Osteocyte (in vitro differentiated cells): ENCODE results near the gene ZNF485. TPM values are rescaled to one million over a fixed set of nuclear protein-coding genes. Genes with fewer than 3 reads are reported as not detected.
"Not testable (repeated sequence)": the region's sequence is repeated elsewhere in the genome, so short reads cannot be mapped to it uniquely, and the experiment has no call there.

ENCODE experiments used
- DNase-seq: peaks from one replicate; pipeline ENCODE4 v3.0.0; 2021; ENCODE audit warnings: mixed read lengths; ENCODE audit not compliant: unreplicated experiment; ENCODE audit errors: extremely low spot score
- H3K27ac Mint-ChIP-seq: one replicate; pipeline ENCODE4 v1.8.0; 2021; ENCODE audit warnings: mild to moderate bottlenecking, mixed read lengths; ENCODE audit not compliant: unreplicated experiment
- H3K27me3 Mint-ChIP-seq: one replicate; pipeline ENCODE4 v1.8.0; 2021; ENCODE audit warnings: mixed read lengths; ENCODE audit not compliant: unreplicated experiment
- H3K36me3 Mint-ChIP-seq: one replicate; pipeline ENCODE4 v1.8.0; 2021; ENCODE audit warnings: mixed read lengths; ENCODE audit not compliant: unreplicated experiment
- H3K4me1 Mint-ChIP-seq: one replicate; pipeline ENCODE4 v1.8.0; 2021; ENCODE audit warnings: mixed read lengths; ENCODE audit not compliant: unreplicated experiment
- H3K4me3 Mint-ChIP-seq: one replicate; pipeline ENCODE4 v1.8.0; 2021; ENCODE audit warnings: mild to moderate bottlenecking, moderate library complexity, mixed read lengths; ENCODE audit not compliant: unreplicated experiment
- H3K9me3 Mint-ChIP-seq: one replicate; pipeline ENCODE4 v1.8.0; 2021; ENCODE audit warnings: mixed read lengths; ENCODE audit not compliant: unreplicated experiment
- total RNA-seq: library from RNA; stranded (reverse); gene quantifications from 2 replicates; pipeline ENCODE4 v1.2.1, GENCODE V29; 2021
- TF ChIP-seq, protein P1 (sequence below): fragments of 200-600 bp; sonication (generic); IDR thresholded peaks from 2 replicates; pipeline ENCODE4 v1.5.0; 2021; ENCODE audit warnings: antibody characterized with exemption, mild to moderate bottlenecking, moderate library complexity

The ZNF485 gene
- total RNA-seq, 1 donor from 2014 or later, result 2.4 TPM

DNA sequence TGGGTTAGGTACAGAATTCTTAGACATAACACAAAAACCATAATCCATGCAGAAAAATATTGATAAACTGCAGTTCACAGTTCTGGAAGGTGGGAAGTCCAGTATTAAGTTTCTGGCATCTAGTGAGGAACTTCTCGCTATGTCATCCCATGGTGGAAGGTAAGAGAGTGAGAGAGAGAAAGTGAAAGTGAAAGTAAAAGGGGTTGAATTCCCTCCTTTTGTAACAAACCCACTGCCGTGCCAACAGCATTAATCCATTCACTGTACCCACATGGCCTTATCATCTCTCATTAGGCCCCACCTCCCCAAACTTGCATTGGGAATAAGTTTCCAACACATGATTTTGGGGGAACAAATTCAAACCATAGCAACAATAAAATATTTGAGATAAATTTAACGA, 17.1 kb downstream of the ZNF485 start:
- no peak overlapping the region for H3K27ac Mint-ChIP-seq
- H3K4me1 Mint-ChIP-seq, result peaks cover 7% of the 10 kb centered on the region
- H3K9me3 Mint-ChIP-seq, result peaks cover 5% of the 10 kb centered on the region
- H3K27me3 Mint-ChIP-seq, result no peaks in the 10 kb centered on the region
- peaks cover 4% of the 10 kb centered on the region for H3K36me3 Mint-ChIP-seq
- peak overlapping the region; percentile 48 for H3K4me3 Mint-ChIP-seq
- TF ChIP-seq, protein P1, sequence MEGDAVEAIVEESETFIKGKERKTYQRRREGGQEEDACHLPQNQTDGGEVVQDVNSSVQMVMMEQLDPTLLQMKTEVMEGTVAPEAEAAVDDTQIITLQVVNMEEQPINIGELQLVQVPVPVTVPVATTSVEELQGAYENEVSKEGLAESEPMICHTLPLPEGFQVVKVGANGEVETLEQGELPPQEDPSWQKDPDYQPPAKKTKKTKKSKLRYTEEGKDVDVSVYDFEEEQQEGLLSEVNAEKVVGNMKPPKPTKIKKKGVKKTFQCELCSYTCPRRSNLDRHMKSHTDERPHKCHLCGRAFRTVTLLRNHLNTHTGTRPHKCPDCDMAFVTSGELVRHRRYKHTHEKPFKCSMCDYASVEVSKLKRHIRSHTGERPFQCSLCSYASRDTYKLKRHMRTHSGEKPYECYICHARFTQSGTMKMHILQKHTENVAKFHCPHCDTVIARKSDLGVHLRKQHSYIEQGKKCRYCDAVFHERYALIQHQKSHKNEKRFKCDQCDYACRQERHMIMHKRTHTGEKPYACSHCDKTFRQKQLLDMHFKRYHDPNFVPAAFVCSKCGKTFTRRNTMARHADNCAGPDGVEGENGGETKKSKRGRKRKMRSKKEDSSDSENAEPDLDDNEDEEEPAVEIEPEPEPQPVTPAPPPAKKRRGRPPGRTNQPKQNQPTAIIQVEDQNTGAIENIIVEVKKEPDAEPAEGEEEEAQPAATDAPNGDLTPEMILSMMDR, result no peak
- no peak for DNase-seq

DNA sequence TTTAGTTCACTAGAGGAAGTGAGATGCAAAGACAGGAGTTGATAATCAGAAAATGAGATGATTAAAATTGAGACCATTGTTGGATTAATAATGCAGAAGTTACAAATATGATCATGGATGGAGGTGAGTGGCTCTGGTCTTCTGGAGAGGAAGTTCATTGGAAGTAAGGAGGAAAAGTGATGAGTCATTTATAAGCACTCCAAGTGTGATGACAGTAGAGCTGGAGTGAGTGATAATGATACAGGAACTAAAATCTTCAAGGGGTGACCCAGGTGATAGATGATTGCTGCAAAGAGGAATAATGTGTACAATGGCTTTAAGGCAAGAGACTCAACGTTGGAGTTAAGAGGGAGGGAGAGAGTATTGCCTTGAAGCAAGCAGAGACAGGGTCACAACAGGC, 21.7 kb downstream of the ZNF485 start:
- H3K4me1 Mint-ChIP-seq, result peaks cover 4% of the 10 kb centered on the region
- H3K27me3 Mint-ChIP-seq, result no peaks in the 10 kb centered on the region
- TF ChIP-seq, protein P1, result no peak
- H3K4me3 Mint-ChIP-seq, result no peak overlapping the region
- DNase-seq, result no peak
- H3K27ac Mint-ChIP-seq, result no peak overlapping the region
- peaks cover 5% of the 10 kb centered on the region for H3K9me3 Mint-ChIP-seq
- no peaks in the 10 kb centered on the region for H3K36me3 Mint-ChIP-seq

DNA sequence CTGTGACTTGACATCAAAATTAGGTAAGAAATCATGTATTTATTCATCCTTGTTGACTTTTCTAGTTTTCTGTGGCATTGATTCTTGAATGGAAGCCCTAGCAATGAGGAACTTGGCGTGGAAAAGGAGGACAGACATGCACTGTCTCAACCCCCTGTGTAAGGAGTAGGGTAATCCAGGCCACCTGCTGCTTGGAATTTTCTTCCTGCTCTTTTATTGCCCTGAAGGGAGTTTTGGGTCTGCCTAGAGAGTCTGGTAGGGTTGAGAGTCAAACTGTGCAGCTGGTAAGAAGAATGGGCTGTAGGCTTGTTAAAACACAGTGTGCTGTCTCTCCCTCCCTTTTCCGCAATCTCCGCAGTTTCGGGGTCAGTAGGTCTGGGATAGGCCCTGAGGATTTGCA, 22.7 kb downstream of the ZNF485 start:
- H3K4me3 Mint-ChIP-seq, result no peak overlapping the region
- no peak overlapping the region for H3K27ac Mint-ChIP-seq
- H3K9me3 Mint-ChIP-seq, result peaks cover 2% of the 10 kb centered on the region
- no peak for DNase-seq
- TF ChIP-seq, protein P1, result no peak
- no peaks in the 10 kb centered on the region for H3K4me1 Mint-ChIP-seq
- H3K27me3 Mint-ChIP-seq, result no peaks in the 10 kb centered on the region
- H3K36me3 Mint-ChIP-seq, result no peaks in the 10 kb centered on the region

DNA sequence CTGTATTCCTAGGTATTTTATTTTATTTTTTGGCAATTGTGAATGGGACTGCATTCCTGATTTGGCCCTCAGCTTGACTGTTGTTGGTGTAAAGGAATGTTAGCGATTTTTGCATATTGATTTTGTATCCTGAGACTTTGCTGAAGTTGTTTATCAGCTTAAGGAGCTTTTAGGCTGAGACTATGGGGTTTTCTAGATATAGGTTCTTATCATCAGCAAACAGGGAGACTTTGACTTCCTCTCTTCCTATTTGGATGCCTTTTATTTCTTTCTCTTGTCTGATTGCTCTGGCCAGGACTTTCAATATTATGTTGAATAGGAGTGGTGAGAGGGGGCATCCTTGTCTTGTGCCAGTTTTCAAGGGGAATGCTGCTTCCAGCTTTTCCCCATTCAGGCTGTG, 29.6 kb downstream of the ZNF485 start:
- H3K27ac Mint-ChIP-seq, H3K36me3 Mint-ChIP-seq, DNase-seq, H3K4me3 Mint-ChIP-seq, H3K4me1 Mint-ChIP-seq: not testable (repeated sequence)
- peaks cover 25% of the 10 kb centered on the region for H3K9me3 Mint-ChIP-seq
- peaks cover 16% of the 10 kb centered on the region for H3K27me3 Mint-ChIP-seq

DNA sequence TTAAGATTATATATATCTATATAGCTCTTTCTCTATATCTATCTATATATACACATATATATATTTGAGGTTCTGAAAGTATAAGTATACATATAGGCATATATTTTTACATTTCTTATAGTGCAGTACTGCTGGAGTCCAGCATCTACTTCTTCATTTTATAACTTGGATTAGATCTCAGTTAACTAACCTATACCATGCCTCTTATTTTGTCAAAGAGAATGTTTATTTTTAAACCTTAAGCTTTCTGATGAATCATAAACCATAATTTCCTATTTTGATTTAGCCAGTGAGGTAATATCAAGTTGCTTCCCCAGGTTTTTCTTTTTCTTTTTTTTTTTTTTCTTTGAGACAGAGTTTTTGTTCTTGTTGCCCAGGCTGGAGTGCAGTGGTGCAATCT, 34.4 kb downstream of the ZNF485 start:
- Mint-ChIP-seq H3K27ac (no peak overlapping the region), H3K4me3 (no peak overlapping the region), H3K27me3 (peaks cover 8% of the 10 kb centered on the region), H3K36me3 (peaks cover 33% of the 10 kb centered on the region), H3K9me3 (peaks cover 21% of the 10 kb centered on the region), H3K4me1 (no peaks in the 10 kb centered on the region)
- DNase-seq, result no peak
- TF ChIP-seq, protein P1, result no peak

DNA sequence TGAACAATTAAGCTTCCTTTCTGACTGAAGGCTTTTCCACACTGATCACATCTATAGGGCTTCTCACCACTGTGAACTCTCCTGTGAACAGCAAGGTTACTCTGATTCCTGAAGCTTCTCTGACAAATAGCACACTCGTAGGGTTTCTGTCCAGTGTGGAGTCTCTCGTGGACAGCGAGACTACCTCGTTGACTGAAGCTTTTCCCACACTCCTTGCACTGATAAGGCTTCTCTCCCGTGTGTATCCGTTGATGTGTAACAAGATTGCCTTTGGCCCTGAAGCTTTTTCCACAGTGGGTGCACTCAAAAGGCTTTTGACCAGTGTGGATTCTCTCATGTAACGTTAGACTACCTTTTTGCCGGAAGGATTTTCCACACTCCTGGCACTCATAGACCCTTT, 38.0 kb downstream of the ZNF485 start:
- DNase-seq, result no peak
- H3K36me3 Mint-ChIP-seq, result peaks cover 54% of the 10 kb centered on the region
- H3K9me3 Mint-ChIP-seq, result peaks cover 21% of the 10 kb centered on the region
- TF ChIP-seq, protein P1, result no peak
- H3K4me3 Mint-ChIP-seq, result no peak overlapping the region
- H3K27me3 Mint-ChIP-seq, result no peaks in the 10 kb centered on the region
- peaks cover 9% of the 10 kb centered on the region for H3K4me1 Mint-ChIP-seq
- no peak overlapping the region for H3K27ac Mint-ChIP-seq
